Head of caudate nucleus (tissue), 42 donors: ENCODE data around the gene SNX8.

Experiments
- DNase-seq, 42 donors: peaks; one replicate each; pipeline versions ENCODE4 v3.0.0 to v3.0.0-alpha.2; 2020 to 2021; ENCODE audit warnings: mixed read lengths in 7 of 42
- intact Hi-C: fragments of 100-400 bp; cut with DNase I; formaldehyde crosslinking; loops from one replicate; pipeline ENCODE4 v1.15.0; 2022

The SNX8 gene

GRCh38 chr7:2202901-2203765, 111.1 kb downstream of the SNX8 start:
- intact Hi-C loops, result loop anchor here (10.0 kb wide), 2 partner anchors 538 to 628 kb away; partner anchors contain the start of gene PSMG3
- peak in 38 of 42 donors; percentile 19 to 77 (median 53) for DNase-seq

GRCh38 chr7:2202361-2202761, 111.9 kb downstream of the SNX8 start:
- intact Hi-C loops, result loop anchor here (10.0 kb wide), 2 partner anchors 538 to 628 kb away; partner anchors contain the start of gene PSMG3
- DNase-seq, result peak in 24 of 42 donors; percentile 13 to 67 (median 38)
